Stomach (tissue), 8 donors: Measurements from ENCODE around the gene NUTM2D. TPM values are rescaled to one million over a fixed set of nuclear protein-coding genes. Genes with fewer than 3 reads are reported as not detected.

Experiments used
- polyA plus RNA-seq, 3 donors: library from polyadenylated mRNA; stranded (reverse); fragments of 200-250 nt; gene quantifications; one replicate each; pipeline ENCODE4 v1.2.3, GENCODE V29; 2013
- small RNA-seq, 4 donors: library from RNA; depleted of rRNA; stranded (forward); fragments of <200 nt; gene quantifications; one replicate each; pipeline ENCODE3, GENCODE V24; 2016
- total RNA-seq, 5 donors: library from RNA; depleted of rRNA; stranded (reverse); fragments of >200 nt; gene quantifications; one replicate each; pipeline versions ENCODE4 v1.1.0 to v1.2.3, GENCODE V29; 2014 to 2016
- donor health status: healthy with polysubstance abuse.
- donor health status: Bipolar disorder and iron deficiency.
- donor health status: healthy.

Gene NUTM2D
- total and polyA plus RNA-seq, 8 donors, result under 0.01 to 9.2 (median 1.7) TPM; not detected in 1

Small RNA genes lying within 50 kb of the gene (small RNA-seq; reads per million reads assigned to genes)
- gene AL355334.1, result 0 reads per million in 4 donors

Other genes with a start within 250 kb of the NUTM2D start
- 1 to 10 TPM in 2 of 5 donors, under 1 TPM in 2, not detected in 1; 0.45 to 7.0 (median 1.2) TPM for gene NUTM2A, start 132.3 kb upstream of the NUTM2D start, total RNA-seq
- 1 to 10 TPM in 2 of 3 donors, under 1 TPM in 1; 0.92 to 3.8 (median 1.3) TPM for gene NUTM2A, start 132.3 kb upstream of the NUTM2D start, polyA plus RNA-seq
- gene MINPP1, start 147.1 kb downstream of the NUTM2D start, total RNA-seq, result 10 to 100 TPM in 3 of 5 donors, 1 to 10 TPM in 1, under 1 TPM in 1; 0.89 to 19.4 (median 12.7) TPM
- 1 to 10 TPM; 3.7 to 8.2 (median 4.9) TPM for gene MINPP1, start 147.1 kb downstream of the NUTM2D start, polyA plus RNA-seq